Heart left ventricle (tissue), 16 donors: ENCODE measurements around the gene DENND1C. TPM values are rescaled to one million over a fixed set of nuclear protein-coding genes. Genes with fewer than 3 reads are reported as not detected.
A peak's percentile ranks its signal among the peaks of the same experiment; 100 is the strongest.

Experiments used
- ATAC-seq, 4 donors: fragments of 200-7000 bp; cut with Tn5 transposase; one replicate each; pipeline ENCODE4 v1.9.1; 2020 to 2022; ENCODE audit warnings: moderate library complexity in 4 of 4, mild to moderate bottlenecking in 3 of 4, moderate number of reproducible peaks in 1 of 4
- DNase-seq, 5 donors: peaks; one replicate each; pipeline ENCODE4 v3.0.0-alpha.2; 2020
- H3K27ac ChIP-seq, 12 donors: fragments of 200-600 bp; sonication (generic) in 4 of 12; one replicate each; pipeline versions ENCODE4 v1.5.0 to v1.8.0; 2016 to 2022; ENCODE audit warnings: mild to moderate bottlenecking in 2 of 12
- H3K27me3 ChIP-seq, 9 donors: fragments of 200-600 bp; sonication (generic) in 2 of 9; one replicate each; pipeline versions ENCODE4 v1.5.1 to v1.8.0; 2016 to 2022; ENCODE audit warnings: mild to moderate bottlenecking in 3 of 9
- H3K36me3 ChIP-seq, 9 donors: fragments of 200-600 bp; sonication (generic) in 2 of 9; one replicate each; pipeline versions ENCODE4 v1.5.0 to v1.8.0; 2018 to 2022; ENCODE audit warnings: mild to moderate bottlenecking in 2 of 9
- H3K4me1 ChIP-seq, 12 donors: fragments of 200-600 bp; sonication (generic) in 4 of 12; one replicate each; pipeline versions ENCODE4 v1.5.0 to v1.8.0; 2016 to 2022; ENCODE audit warnings: mild to moderate bottlenecking in 3 of 12
- H3K4me3 ChIP-seq, 12 donors: fragments of 200-600 bp; sonication (generic) in 4 of 12; one replicate each; pipeline versions ENCODE4 v1.5.0 to v1.8.0; 2017 to 2022; ENCODE audit warnings: mild to moderate bottlenecking in 9 of 12, moderate library complexity in 4 of 12
- H3K9me3 ChIP-seq, 12 donors: fragments of 200-600 bp; sonication (generic) in 4 of 12; one replicate each; pipeline versions ENCODE4 v1.5.0 to v1.8.0; 2016 to 2022; ENCODE audit warnings: mild to moderate bottlenecking in 1 of 12
- CTCF ChIP-seq, 12 donors: fragments of 200-600 bp; sonication (generic) in 4 of 12; IDR thresholded peaks; one replicate each; pipeline versions ENCODE4 v1.5.0 to v1.8.0; 2018 to 2022; ENCODE audit warnings: antibody characterized with exemption in 12 of 12, mild to moderate bottlenecking in 5 of 12
- POLR2A ChIP-seq, 2 donors: fragments of 450-650 bp; IDR thresholded peaks; one replicate each; pipeline ENCODE4 v1.6.1; 2017; ENCODE audit warnings: antibody characterized with exemption in 2 of 2, mild to moderate bottlenecking in 2 of 2, moderate library complexity in 2 of 2
- WGBS, 4 donors: extraction: QIAGEN DNeasy Blood & Tissue Kit in 2 of 4; methylation state at CpG; one replicate each; pipeline versions ENCODE4 v1.1.5 to v1.1.7; 2013 to 2018; 5-methylcytosine and 5-hydroxymethylcytosine counted together
- intact Hi-C, 10 donors: fragments of 100-400 bp; cut with DNase I; formaldehyde crosslinking; loops; one replicate each; pipeline versions ENCODE4 v1.11.1 to v1.14.2; 2022
- polyA plus RNA-seq, 2 donors: library from polyadenylated mRNA; stranded (reverse); fragments of 200-250 nt; gene quantifications; one replicate each; pipeline ENCODE4 v1.2.3, GENCODE V29; 2013
- total RNA-seq, 9 donors: library from RNA; depleted of rRNA in 2 of 9; stranded (reverse); fragments of >200 nt in 2 of 9; fragmentation: NEBNext Ultra II Directional in 3 of 9; extraction: Animal tissue kit (Norgen Biotek cat#: 25700) in 3 of 9; gene quantifications; one replicate each; pipeline versions ENCODE4 v1.1.0 to v1.2.4, GENCODE V29; 2016 to 2023
- donor health status: ischemic (EF 13 %, LVEDD 7.1; RV severe dilation, severe dysfunction).
- donor health status: healthy with polysubstance abuse.
- donor health status: DM: no; HTN: yes; CAD: no.
- donor health status: DM: no; HTN: no; CAD: no.
- donor health status: ischemic (EF 25% LVEDD 6.9; RV normal size, moderate dysfunction).
- donor health status: ischemic (EF 25% LVEDD 5.7; RV mildly dilated, moderate dysfunction).
- donor health status: healthy.
- donor health status: DM: yes; HTN: yes; CAD: no.
- donor health status: ischemic (EF 35%, LVEDD 5.7; RV mildly dilated, moderate dysfunction).
- donor health status: nonischemic (EF 11% LVEDD 7.7; RV severe dilation, severe dysfunction).
- donor health status: DM: yes; HTN: yes; CAD: no.
- donor health status: PGD.
- donor health status: ischemic (EF 29% LVEDD 5.4; RV normal size, mild dysfunction).
- donor health status: nonischemic (EF 23%, LVEDD 6.1; RV moderate dilation, normal function).

The DENND1C gene
- total and polyA plus RNA-seq, 11 donors = 0.17 to 9.5 (median 0.45) TPM

DNA sequence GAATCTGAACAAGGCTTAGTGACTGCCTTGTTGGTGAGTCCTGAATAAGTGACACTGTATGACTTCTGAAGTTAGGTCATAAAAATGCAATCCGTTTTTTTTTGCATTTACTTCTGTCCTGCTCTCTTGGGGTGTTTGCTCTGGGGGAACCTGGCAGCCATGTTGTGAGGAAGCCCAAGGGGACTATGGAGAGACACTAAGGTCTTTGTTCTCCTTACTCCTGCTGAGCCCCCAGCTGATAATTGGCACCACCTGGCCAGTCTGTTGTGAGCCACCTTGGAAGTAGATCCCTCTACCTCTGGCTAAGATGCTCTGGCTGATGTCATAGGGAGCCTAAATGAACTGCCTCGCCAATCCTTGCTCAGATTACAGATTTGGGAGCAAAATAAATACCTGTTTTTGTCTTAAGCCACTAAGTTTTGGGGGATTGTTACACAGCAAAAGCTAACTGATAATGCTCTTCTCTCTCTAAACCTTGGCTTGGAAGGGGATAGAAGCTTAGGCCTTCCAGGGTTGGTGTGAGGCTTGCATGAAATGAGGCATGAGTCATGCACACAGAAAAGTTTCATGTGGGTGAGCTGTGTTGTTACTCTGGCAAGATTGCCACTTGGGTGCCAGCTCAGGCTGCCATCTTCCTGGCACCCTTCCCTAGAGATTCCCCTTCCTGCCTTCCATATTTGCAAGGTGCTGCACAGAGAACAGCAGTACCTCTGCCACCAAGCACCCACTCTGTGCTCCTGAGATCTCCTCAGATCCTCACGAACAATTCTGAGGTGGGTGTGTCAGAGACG, 10.4 kb upstream of the DENND1C start:
- H3K4me1 ChIP-seq = no peaks in the 10 kb centered on the region
- WGBS, 4 donors = 70 to 81% (median 79%) methylated on average over 4 of the region's 4 CpGs
- DNase-seq (no peak), ATAC-seq (no peak)
- intact Hi-C loops = no loop called here
- no peaks in the 10 kb centered on the region for H3K36me3 ChIP-seq
- H3K4me3 ChIP-seq = no peak overlapping the region
- peaks cover 0 to 14% (median 4%) of the 10 kb centered on the region in 12 donors for H3K9me3 ChIP-seq
- peaks cover 0 to 16% (median 0%) of the 10 kb centered on the region in 9 donors for H3K27me3 ChIP-seq
- no peak overlapping the region for H3K27ac ChIP-seq
- TF ChIP-seq POLR2A (IDR thresholded peaks at IDR 0.05) = no peak
- no peak for TF ChIP-seq CTCF (IDR thresholded peaks at IDR 0.05)

- DNase-seq (no peak), ATAC-seq (no peak)
- Histone ChIP-seq H3K27ac (no peak overlapping the region), H3K4me1 (no peaks in the 10 kb centered on the region), H3K27me3 (peaks cover 0 to 18% (median 0%) of the 10 kb centered on the region in 9 donors), H3K9me3 (peaks cover 0 to 14% (median 4%) of the 10 kb centered on the region in 12 donors), H3K4me3 (no peak overlapping the region), H3K36me3 (no peaks in the 10 kb centered on the region)
- intact Hi-C loops = no loop called here
- 62 to 70% (median 67%) methylated on average over 2 of the region's 2 CpGs for WGBS, 4 donors
- TF ChIP-seq POLR2A (IDR thresholded peaks at IDR 0.05) (no peak), CTCF (IDR thresholded peaks at IDR 0.05) (no peak)
These were observed 8.5 kb upstream of the DENND1C start for GRCh38 chr19:6490134-6490533.

GRCh38 chr19:6489278-6490061, 7.9 kb upstream of the DENND1C start:
- no peaks in the 10 kb centered on the region for H3K4me1 ChIP-seq
- H3K36me3 ChIP-seq = no peaks in the 10 kb centered on the region
- no peak for DNase-seq
- H3K27ac ChIP-seq = no peak overlapping the region
- no peak for TF ChIP-seq CTCF (IDR thresholded peaks at IDR 0.05)
- no peak for TF ChIP-seq POLR2A (IDR thresholded peaks at IDR 0.05)
- intact Hi-C loops = no loop called here
- ATAC-seq = no peak
- peaks cover 0 to 18% (median 0%) of the 10 kb centered on the region in 9 donors for H3K27me3 ChIP-seq
- H3K4me3 ChIP-seq = peak overlapping the region in 1 of 12 donors; percentile 34
- WGBS, 4 donors = 41 to 47% (median 45%) methylated on average over 15 of the region's 15 CpGs
- peaks cover 0 to 14% (median 4%) of the 10 kb centered on the region in 12 donors for H3K9me3 ChIP-seq

- peaks cover 0 to 9% (median 0%) of the 10 kb centered on the region in 12 donors for H3K4me1 ChIP-seq
- peaks cover 0 to 26% (median 0%) of the 10 kb centered on the region in 9 donors for H3K27me3 ChIP-seq
- intact Hi-C loops = no loop called here
- ATAC-seq (no peak), DNase-seq (no peak)
- 90 to 94% (median 92%) methylated on average over 7 of the region's 7 CpGs for WGBS, 4 donors
- H3K9me3 ChIP-seq = no peaks in the 10 kb centered on the region
- no peak overlapping the region for H3K4me3 ChIP-seq
- H3K36me3 ChIP-seq = no peaks in the 10 kb centered on the region
- H3K27ac ChIP-seq = no peak overlapping the region
- TF ChIP-seq CTCF (IDR thresholded peaks at IDR 0.05) = no peak
- no peak for TF ChIP-seq POLR2A (IDR thresholded peaks at IDR 0.05)
These were observed 3.2 kb upstream of the DENND1C start for GRCh38 chr19:6484831-6485230.
